NCI-H69 (cell line): ENCODE data around the gene ARHGAP8.

Source experiments
- DNase-seq: peaks from one replicate; lab custom pipeline; 2025; lab: John Stamatoyannopoulos, UW

Gene ARHGAP8

GRCh38 chr22:44752285-44753188 is at the start of gene ARHGAP8:
ARHGAP8 (plus strand) TSS chr22:44752575; CDS start chr22:44786528, 33,953 bp downstream.
- peak; percentile 86 for DNase-seq

- DNase-seq = no peak
Observed at GRCh38 chr22:44703255-44703870, 49.0 kb upstream of the ARHGAP8 start.

GRCh38 chr22:44704159-44705021 is 48.0 kb upstream of the ARHGAP8 start:
- DNase-seq = no peak

- no peak for DNase-seq
Observed at GRCh38 chr22:44705022-44705297, 47.4 kb upstream of the ARHGAP8 start.

GRCh38 chr22:44706488-44706887 is 45.9 kb upstream of the ARHGAP8 start:
- no peak for DNase-seq

- DNase-seq = no peak
Observed at GRCh38 chr22:44707178-44707577, 45.2 kb upstream of the ARHGAP8 start.

GRCh38 chr22:44707752-44708151 is 44.6 kb upstream of the ARHGAP8 start:
- no peak for DNase-seq

- DNase-seq = no peak
Observed at GRCh38 chr22:44709881-44710392, 42.4 kb upstream of the ARHGAP8 start.

- DNase-seq = peak; percentile 33
Observed at GRCh38 chr22:44710474-44711240, 41.7 kb upstream of the ARHGAP8 start.

- DNase-seq = no peak
Observed at GRCh38 chr22:44711241-44711560, 41.2 kb upstream of the ARHGAP8 start.

- DNase-seq = peak; percentile 7
Observed at GRCh38 chr22:44711690-44712555, 40.5 kb upstream of the ARHGAP8 start.

- DNase-seq = no peak
Observed at GRCh38 chr22:44712962-44713361, 39.4 kb upstream of the ARHGAP8 start.

- DNase-seq = no peak
Observed at GRCh38 chr22:44714703-44715350, 37.5 kb upstream of the ARHGAP8 start.

GRCh38 chr22:44718418-44718817 is 34.0 kb upstream of the ARHGAP8 start:
- no peak for DNase-seq

- DNase-seq = peak; percentile 31
Observed at GRCh38 chr22:44719586-44720368, 32.6 kb upstream of the ARHGAP8 start.

GRCh38 chr22:44721213-44721612 is 31.2 kb upstream of the ARHGAP8 start:
- no peak for DNase-seq

- DNase-seq = no peak
Observed at GRCh38 chr22:44722611-44723010, 29.8 kb upstream of the ARHGAP8 start.

GRCh38 chr22:44723801-44724200 is 28.6 kb upstream of the ARHGAP8 start:
- no peak for DNase-seq

GRCh38 chr22:44724416-44724815 is 28.0 kb upstream of the ARHGAP8 start:
- DNase-seq = no peak
